Activated T-helper 1 cell treated with anti-CD3 and anti-CD28 coated beads, Interleukin-12 subunit alpha, Interleukin-12 subunit beta, Interleukin-2, Interleukin-4 antibody, amounts not matched to agents 30 ng/mL and 10 ng/mL and 1 ng/mL, durations not matched to agents 14 hours and 24 hours and 36 hours (primary cell): ENCODE data around the gene CST7. TPM values are rescaled to one million over a fixed set of nuclear protein-coding genes. Genes with fewer than 3 reads are reported as not detected.

ENCODE experiments used
- DNase-seq: peaks from one replicate; pipeline ENCODE4 v3.0.0; 2021; ENCODE audit warnings: low spot score
- H3K27ac Mint-ChIP-seq: one replicate; pipeline ENCODE4 v1.8.0; 2021; ENCODE audit warnings: mild to moderate bottlenecking, mixed read lengths
- H3K27me3 Mint-ChIP-seq: one replicate; pipeline ENCODE4 v1.8.0; 2022; ENCODE audit warnings: mild to moderate bottlenecking, moderate library complexity, mixed read lengths; ENCODE audit not compliant: insufficient read depth
- H3K36me3 Mint-ChIP-seq: one replicate; pipeline ENCODE4 v1.8.0; 2021; ENCODE audit warnings: low read depth, mixed read lengths
- H3K4me1 Mint-ChIP-seq: one replicate; pipeline ENCODE4 v1.8.0; 2021; ENCODE audit warnings: low read depth, mixed read lengths
- H3K4me3 Mint-ChIP-seq: one replicate; pipeline ENCODE4 v1.8.0; 2021; ENCODE audit warnings: mild to moderate bottlenecking, moderate library complexity, mixed read lengths
- H3K9me3 Mint-ChIP-seq: one replicate; pipeline ENCODE4 v1.8.0; 2021; ENCODE audit warnings: mixed read lengths
- intact Hi-C: fragments of 100-400 bp; cut with micrococcal nuclease; formaldehyde crosslinking; loops from one replicate; pipeline ENCODE4 v1.15.1; 2024
- total RNA-seq: library from RNA; stranded (reverse); gene quantifications from 2 replicates; pipeline ENCODE4 v1.2.3, GENCODE V29; 2022

The CST7 gene
- total RNA-seq, 1 donor from 2014 or later = 133 TPM

DNA sequence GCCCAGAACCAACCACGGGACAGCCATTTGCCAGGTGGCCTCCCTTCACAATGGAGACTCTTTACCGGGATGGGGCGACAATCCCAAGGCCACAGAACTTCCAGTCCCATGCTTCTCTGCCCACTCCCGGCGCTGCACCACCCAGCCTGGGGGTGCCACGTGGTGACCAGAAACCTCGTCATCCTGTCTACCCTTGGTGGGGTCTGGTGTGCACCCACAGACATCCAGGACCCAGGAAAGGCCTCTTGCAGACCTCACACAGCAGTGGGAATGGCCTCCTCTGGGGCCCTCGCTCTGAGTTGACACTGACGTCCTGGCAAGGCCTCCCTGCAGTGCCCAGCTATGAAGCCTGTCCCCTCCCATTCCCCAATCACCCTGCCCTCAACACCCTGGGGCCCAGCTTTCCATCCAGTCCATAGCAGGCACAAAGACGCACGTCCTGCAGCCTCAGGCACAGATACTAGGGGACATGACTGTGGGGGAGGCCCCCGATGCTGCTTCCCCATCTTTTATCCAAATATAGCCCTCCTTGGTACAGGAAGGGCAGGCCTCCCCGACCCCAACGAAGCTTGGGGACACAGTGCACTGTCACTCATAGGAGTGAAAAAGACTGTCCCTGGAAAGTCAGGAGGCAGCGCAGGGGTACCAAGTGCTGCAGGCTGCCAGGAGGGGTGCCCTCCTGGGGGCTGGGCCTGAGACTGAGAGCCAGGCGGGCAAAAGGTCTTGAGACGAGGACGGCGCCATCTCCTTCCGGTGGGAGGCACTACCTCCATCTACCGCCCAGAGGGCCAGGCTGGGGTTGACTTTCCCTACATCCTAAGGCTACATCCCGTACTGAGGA, 7.2 kb downstream of the CST7 start:
- H3K27ac Mint-ChIP-seq = peak overlapping the region; percentile 55
- H3K27me3 Mint-ChIP-seq = no peaks in the 10 kb centered on the region
- intact Hi-C loops = no loop called here
- peaks cover 66% of the 10 kb centered on the region for H3K36me3 Mint-ChIP-seq
- H3K4me1 Mint-ChIP-seq = peaks cover 43% of the 10 kb centered on the region
- no peaks in the 10 kb centered on the region for H3K9me3 Mint-ChIP-seq
- H3K4me3 Mint-ChIP-seq = no peak overlapping the region
- DNase-seq = no peak

DNA sequence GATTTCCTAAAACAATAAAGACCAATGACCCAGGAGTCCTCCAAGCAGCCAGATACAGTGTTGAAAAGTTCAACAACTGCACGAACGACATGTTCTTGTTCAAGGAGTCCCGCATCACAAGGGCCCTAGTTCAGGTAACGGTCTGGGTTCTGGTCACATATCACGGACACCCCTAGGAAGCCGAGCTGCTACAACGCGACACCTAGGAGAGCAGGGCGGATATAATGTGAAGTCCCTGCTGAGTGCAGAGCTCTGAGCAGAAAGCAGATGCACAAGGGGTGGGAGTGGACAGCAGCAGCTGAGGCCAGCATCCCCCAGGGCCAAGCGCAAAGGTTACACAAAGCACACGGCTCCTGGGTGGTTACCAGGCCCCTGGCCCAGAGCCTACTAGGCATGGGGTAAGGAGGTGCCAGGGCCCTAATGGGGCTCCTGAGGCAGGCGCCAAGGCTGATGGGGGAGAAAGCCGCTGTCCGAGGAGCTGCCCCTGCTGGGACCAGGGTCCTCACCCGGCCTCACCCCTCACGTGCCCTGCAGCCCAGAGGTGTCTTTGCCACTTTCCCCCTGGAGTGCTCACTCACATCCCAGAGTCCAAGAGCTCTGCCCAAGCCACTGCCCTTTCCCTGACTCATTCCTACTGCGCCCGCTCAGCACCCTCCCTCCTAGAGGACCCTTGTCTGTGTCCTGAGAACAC, 8.4 kb downstream of the CST7 start:
- H3K27ac Mint-ChIP-seq = peak overlapping the region; percentile 40
- intact Hi-C loops = no loop called here
- H3K4me1 Mint-ChIP-seq = peaks cover 33% of the 10 kb centered on the region
- no peak for DNase-seq
- no peaks in the 10 kb centered on the region for H3K27me3 Mint-ChIP-seq
- no peaks in the 10 kb centered on the region for H3K9me3 Mint-ChIP-seq
- H3K4me3 Mint-ChIP-seq = no peak overlapping the region
- H3K36me3 Mint-ChIP-seq = peaks cover 68% of the 10 kb centered on the region

DNA sequence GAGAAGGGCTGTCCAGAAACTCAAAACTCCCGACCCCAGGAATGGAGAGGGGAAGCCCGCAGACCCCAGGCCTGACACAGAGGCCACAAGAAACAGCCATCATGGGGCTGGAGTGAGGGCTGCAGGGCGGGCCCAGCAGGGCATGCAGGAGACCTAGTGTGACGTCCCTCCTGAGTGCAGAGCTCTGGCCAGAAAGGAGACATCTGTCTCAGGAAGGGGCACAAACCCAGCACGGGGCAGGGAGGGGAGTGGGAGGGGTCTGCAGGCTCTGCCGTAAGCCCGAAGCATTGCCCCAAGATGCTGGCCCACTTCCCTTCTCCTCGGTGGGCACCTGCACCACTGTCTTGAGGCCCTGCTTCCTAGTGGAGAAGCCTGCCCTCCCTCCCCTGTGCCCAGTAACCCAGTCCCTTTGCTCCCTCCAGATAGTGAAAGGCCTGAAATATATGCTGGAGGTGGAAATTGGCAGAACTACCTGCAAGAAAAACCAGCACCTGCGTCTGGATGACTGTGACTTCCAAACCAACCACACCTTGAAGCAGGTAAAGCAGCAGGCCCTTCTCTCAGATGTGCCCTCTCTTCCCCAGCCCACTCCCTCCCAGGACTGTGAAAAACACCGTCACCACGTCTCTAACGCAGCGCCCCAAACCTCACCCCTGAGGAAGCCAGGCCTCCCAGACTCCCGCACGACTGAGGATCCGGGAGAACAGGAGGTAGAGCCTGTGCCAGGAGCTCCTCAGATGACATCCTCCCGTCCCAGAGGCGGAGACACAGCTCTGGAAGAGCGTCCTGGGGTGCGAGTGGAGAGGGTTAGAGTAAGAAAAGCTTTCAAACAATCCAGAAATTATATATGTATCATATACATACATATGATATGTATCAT, 9.7 kb downstream of the CST7 start:
- DNase-seq = no peak
- Mint-ChIP-seq H3K4me1 (peaks cover 23% of the 10 kb centered on the region), H3K4me3 (no peak overlapping the region), H3K27me3 (no peaks in the 10 kb centered on the region), H3K9me3 (no peaks in the 10 kb centered on the region), H3K27ac (peak overlapping the region; percentile 4), H3K36me3 (peaks cover 72% of the 10 kb centered on the region)
- intact Hi-C loops = no loop called here

DNA sequence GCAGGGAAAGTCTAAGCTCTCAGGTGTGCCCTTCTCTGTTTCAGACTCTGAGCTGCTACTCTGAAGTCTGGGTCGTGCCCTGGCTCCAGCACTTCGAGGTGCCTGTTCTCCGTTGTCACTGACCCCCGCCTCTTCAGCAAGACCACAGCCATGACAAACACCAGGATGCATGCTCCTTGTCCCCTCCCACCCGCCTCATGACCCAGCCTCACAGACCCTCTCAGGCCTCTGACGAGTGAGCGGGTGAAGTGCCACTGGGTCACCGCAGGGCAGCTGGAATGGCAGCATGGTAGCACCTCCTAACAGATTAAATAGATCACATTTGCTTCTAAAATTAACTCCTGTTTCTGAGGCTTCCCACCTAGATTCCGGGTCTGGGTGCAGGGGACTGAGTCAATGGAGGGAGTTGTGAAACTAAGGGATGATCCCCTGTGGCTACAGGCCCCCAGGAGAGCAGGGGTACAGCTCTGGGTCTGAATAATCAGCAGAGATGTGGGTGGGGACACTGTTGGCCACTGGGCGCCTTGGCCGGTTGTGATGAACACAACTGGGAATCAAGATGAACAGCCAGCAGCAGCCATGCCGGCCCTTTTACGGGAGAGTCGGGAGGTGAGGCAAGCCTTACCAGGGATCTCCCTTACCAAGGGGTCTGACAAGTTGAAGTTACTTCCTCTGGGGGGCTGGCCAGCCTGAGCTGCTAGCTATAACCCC, 10.7 kb downstream of the CST7 start:
- intact Hi-C loops = no loop called here
- DNase-seq = no peak
- Mint-ChIP-seq H3K9me3 (no peaks in the 10 kb centered on the region), H3K4me1 (peaks cover 19% of the 10 kb centered on the region), H3K4me3 (no peak overlapping the region), H3K27ac (no peak overlapping the region), H3K36me3 (peaks cover 70% of the 10 kb centered on the region), H3K27me3 (no peaks in the 10 kb centered on the region)

DNA sequence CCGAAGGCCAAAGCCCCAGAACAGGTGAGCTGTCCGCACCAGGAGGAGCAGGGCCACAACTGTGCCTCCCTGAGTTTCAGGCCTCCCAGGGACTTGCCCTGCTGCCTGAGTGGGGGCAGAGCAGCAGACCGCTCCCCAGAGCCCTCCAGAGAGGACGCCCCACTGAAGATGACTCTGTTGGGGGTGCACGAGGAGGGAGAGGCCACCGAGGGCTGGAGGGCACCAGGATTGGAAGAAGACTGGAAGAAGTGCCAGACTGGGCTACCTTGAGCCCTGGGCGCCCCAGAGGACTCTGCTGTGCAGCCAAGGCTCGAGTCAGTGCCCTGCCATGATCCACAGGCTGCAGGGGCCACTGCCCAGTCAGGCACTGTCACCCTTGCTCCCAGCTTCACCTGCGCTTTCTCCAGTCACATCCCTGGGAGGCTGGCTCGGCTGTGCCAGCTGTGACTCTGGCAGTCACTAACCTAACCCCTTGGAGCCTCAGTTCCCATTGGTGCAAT, 11.3 kb downstream of the CST7 start:
- Mint-ChIP-seq H3K27ac (peak overlapping the region; percentile 78), H3K27me3 (no peaks in the 10 kb centered on the region), H3K4me3 (no peak overlapping the region), H3K4me1 (peaks cover 19% of the 10 kb centered on the region), H3K9me3 (no peaks in the 10 kb centered on the region), H3K36me3 (peaks cover 70% of the 10 kb centered on the region)
- DNase-seq = no peak
- intact Hi-C loops = no loop called here

DNA sequence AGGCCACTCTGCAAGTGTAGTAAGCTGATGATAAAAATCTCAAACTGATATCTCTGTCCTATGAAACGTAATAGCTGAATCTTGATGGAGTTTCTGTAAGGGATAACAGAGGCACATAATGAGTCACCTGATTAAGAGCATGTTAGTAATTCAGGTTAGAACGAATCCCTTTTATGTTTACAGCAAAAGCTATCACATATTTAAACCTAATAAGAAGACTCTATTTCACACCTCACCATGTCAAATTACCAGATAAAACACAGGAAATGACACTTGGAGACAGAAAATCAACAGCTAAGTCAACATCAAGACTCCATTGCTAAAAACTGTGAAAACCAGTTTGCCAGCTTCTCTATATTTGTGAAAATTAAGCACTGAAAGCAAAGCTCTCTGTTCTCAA, 11.8 kb downstream of the CST7 start:
- H3K36me3 Mint-ChIP-seq = peaks cover 69% of the 10 kb centered on the region
- peaks cover 24% of the 10 kb centered on the region for H3K4me1 Mint-ChIP-seq
- H3K27me3 Mint-ChIP-seq = no peaks in the 10 kb centered on the region
- intact Hi-C loops = no loop called here
- peak overlapping the region; percentile 78 for H3K27ac Mint-ChIP-seq
- H3K9me3 Mint-ChIP-seq = no peaks in the 10 kb centered on the region
- no peak overlapping the region for H3K4me3 Mint-ChIP-seq
- DNase-seq = no peak

DNA sequence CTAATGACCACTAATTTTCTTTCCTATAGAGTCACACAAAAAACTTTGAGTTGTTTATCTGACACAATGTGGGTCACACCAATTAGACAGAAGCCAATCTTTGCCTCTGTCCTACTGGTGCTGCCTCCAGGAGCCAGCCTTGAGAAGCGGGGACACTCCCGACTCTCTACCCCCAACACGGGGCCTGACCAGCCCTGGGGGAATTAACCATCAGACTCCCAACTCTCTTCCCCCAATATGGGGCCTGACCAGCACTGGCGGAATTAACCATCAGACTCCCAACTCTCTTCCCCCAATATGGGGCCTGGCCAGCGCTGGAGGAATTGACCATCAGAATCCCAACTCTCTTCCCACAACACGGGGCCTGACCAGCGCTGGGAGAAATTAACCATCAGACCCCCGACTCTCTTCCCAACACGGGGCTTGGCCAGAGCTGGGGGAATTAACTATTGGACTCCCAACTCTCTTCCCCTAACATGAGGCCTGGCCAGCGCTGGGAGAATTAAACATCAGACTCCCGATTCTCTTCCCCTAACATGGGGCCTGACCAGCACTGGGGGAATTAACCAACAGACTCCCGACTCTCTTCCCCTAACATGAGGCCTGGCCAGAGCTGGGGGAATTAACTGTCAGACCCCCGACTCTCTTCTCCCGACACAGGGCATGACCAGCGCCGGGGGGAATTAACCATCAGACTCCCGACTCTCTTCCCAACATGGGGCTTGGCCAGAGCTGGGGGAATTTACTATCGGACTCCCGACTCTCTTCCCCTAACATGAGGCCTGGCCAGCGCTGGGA, 12.5 kb downstream of the CST7 start:
- intact Hi-C loops = no loop called here
- H3K9me3 Mint-ChIP-seq = no peaks in the 10 kb centered on the region
- H3K27ac Mint-ChIP-seq = peak overlapping the region; percentile 48
- H3K27me3 Mint-ChIP-seq = no peaks in the 10 kb centered on the region
- H3K36me3 Mint-ChIP-seq = peaks cover 72% of the 10 kb centered on the region
- peaks cover 24% of the 10 kb centered on the region for H3K4me1 Mint-ChIP-seq
- no peak for DNase-seq
- no peak overlapping the region for H3K4me3 Mint-ChIP-seq

DNA sequence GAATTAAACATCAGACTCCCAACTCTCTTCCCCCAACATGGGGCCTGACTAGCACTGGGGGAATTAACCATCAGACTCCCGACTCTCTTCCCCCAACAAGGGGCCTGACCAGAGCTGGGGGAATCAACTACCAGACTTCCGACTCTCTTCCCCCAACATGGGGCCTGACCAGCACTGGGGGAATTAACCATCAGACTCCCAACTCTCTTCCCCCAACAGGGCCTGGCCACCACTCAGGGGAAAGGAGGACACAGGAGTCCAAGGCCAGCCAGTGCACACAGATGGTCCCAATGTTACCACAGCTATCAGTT, 13.1 kb downstream of the CST7 start:
- H3K4me3 Mint-ChIP-seq = no peak overlapping the region
- no peak for DNase-seq
- intact Hi-C loops = no loop called here
- H3K9me3 Mint-ChIP-seq = no peaks in the 10 kb centered on the region
- peaks cover 71% of the 10 kb centered on the region for H3K36me3 Mint-ChIP-seq
- no peaks in the 10 kb centered on the region for H3K27me3 Mint-ChIP-seq
- H3K27ac Mint-ChIP-seq = peak overlapping the region; percentile 48
- H3K4me1 Mint-ChIP-seq = peaks cover 24% of the 10 kb centered on the region

DNA sequence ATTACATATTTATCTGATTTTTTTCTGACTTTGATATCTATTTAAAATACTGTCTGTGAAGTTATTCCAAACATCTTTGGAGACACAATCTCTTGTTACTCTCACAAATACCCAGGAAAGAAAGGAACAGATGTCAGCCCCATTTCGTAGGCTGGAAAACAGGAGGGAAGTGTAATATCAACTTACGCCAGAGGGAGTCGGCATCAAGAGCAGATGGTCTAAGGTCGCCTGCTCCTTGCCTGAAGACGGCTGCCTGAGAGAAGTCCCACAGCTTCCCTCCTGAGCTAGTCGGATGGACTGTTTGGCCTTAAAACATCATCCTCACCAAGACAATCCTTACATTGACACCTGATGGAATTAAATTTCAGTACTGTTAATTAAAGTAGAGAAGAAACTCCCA, 13.4 kb downstream of the CST7 start:
- intact Hi-C loops = no loop called here
- peak overlapping the region; percentile 9 for H3K27ac Mint-ChIP-seq
- no peaks in the 10 kb centered on the region for H3K9me3 Mint-ChIP-seq
- no peak overlapping the region for H3K4me3 Mint-ChIP-seq
- DNase-seq = no peak
- H3K27me3 Mint-ChIP-seq = no peaks in the 10 kb centered on the region
- H3K36me3 Mint-ChIP-seq = peaks cover 73% of the 10 kb centered on the region
- H3K4me1 Mint-ChIP-seq = peaks cover 24% of the 10 kb centered on the region

DNA sequence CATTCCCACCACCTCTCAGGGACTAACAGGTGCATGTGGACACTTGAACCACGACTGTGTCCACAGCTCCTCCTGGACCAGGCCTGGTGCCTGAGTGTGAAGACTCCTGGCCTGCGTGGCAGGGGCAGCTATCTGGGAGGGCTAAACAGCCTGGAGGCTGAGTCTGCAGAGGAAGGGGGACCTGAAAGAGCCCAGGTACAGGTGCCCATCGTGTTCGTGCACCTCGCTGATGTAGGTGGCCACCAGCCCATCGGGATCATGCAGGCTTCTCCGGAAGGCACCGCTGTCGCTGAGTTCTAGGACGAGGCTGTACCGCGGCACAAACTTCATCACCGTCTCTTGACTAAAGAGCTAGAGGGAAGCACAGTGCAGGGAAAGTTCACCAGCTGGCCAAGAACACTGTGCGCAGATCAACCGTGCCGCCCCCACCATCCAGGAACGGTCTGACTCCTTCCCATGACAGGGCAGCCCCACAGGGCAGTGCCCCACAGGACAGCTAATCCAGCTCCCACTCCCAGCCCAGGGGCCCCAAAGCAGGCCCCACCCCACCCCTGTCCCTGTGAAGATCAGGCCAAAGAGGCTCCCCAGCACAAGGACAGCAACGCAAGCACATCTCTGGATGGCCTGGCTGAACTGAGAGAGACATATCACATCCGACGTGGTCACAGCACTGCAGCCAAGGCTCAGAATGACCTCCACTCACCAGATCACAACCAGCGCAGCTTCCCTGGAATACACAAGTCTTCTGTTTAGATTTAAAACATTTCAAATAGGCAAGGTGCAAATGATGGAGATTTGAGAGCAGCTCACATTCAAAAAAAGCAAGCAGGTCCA, 14.8 kb downstream of the CST7 start:
- no peaks in the 10 kb centered on the region for H3K27me3 Mint-ChIP-seq
- intact Hi-C loops = no loop called here
- peaks cover 24% of the 10 kb centered on the region for H3K4me1 Mint-ChIP-seq
- H3K9me3 Mint-ChIP-seq = no peaks in the 10 kb centered on the region
- DNase-seq = no peak
- no peak overlapping the region for H3K4me3 Mint-ChIP-seq
- peaks cover 76% of the 10 kb centered on the region for H3K36me3 Mint-ChIP-seq
- peak overlapping the region; percentile 57 for H3K27ac Mint-ChIP-seq

DNA sequence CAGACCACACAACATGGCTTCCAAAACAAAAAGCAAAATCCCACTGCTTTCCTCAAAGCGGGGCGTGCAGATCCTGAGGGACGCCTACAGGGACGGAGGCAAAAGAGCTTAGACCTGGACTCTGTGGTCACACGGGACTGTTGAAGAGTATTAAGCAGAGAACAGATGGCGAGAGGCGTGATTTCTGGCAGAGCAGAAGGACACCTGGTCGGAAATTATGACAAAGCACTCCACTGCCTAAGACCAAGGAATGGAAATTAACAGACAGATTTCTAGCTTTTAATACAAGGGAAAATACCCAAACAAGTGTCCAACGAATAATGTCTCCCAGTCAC, 15.4 kb downstream of the CST7 start:
- Mint-ChIP-seq H3K4me1 (peaks cover 24% of the 10 kb centered on the region), H3K9me3 (no peaks in the 10 kb centered on the region), H3K27me3 (no peaks in the 10 kb centered on the region), H3K4me3 (no peak overlapping the region), H3K27ac (peak overlapping the region; percentile 57), H3K36me3 (peaks cover 75% of the 10 kb centered on the region)
- no peak for DNase-seq
- intact Hi-C loops = no loop called here
